ENCODE results near the gene KNCN. TPM values are rescaled to one million over a fixed set of nuclear protein-coding genes. Genes with fewer than 3 reads are reported as not detected.

KNCN gene
- total and polyA plus RNA-seq, 2 experiments from 2014 or later = not detected

DNA sequence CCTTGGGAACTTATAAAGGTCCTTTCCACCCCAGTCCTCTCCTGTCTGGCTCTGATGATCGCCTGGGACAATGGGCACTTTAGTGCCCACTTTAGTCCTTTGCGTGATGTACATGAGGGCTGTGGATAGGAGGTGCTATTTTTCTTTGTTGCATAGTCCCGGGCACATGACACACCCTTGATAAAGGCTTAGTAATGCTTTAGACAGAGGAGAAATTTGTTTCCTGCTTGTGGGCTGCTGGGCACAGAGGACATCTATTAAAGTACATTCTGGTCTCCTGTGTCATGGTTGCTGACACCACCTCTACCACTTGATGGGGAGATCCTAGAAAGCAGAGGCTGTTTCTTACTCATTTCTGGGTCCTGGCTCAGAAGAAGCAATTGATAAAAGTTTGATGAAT, 5.4 kb upstream of the KNCN start:
- ATAC-seq (no peak), DNase-seq (ENCODE audit: low spot score) (no peak)
- Mint-ChIP-seq H3K4me1 (peaks cover 10% of the 10 kb centered on the region), H3K27me3 (ENCODE audit: insufficient read depth, low read depth, poor library complexity) (peaks cover 7% of the 10 kb centered on the region), H3K36me3 (ENCODE audit: low read depth) (no peaks in the 10 kb centered on the region), H3K9me3 (no peaks in the 10 kb centered on the region), H3K27ac (no peak overlapping the region), H3K4me3 (no peak overlapping the region)
- Histone ChIP-seq H3K36me3 (ENCODE audit: insufficient read depth) (no peaks in the 10 kb centered on the region), H3K27ac (ENCODE audit: low read depth) (no peak overlapping the region), H3K9me2 (ENCODE audit: insufficient read depth) (no peaks in the 10 kb centered on the region), H3K4me3 (no peak overlapping the region), H3K4me1 (ENCODE audit: insufficient read depth) (no peaks in the 10 kb centered on the region), H3K27me3 (ENCODE audit: insufficient read depth) (no peaks in the 10 kb centered on the region), H2AFZ (no peak overlapping the region), H4K20me1 (replicated peaks; ENCODE audit: insufficient read depth) (no peaks in the 10 kb centered on the region), H3F3A (replicated peaks; ENCODE audit: low read depth) (no peaks in the 10 kb centered on the region), H3K4me2 (no peak overlapping the region), H3K79me2 (replicated peaks; ENCODE audit: insufficient read depth) (no peaks in the 10 kb centered on the region)
- TF ChIP-seq STAT1 (IDR thresholded peaks at IDR 0.05; ENCODE audit: unreplicated experiment) (no peak), ZNF331 (CRISPR knock-in tag; IDR thresholded peaks at IDR 0.05; ENCODE audit: low read depth) (no peak), EZH2 (IDR thresholded peaks at IDR 0.05; ENCODE audit: low read depth, unreplicated experiment) (no peak), CTCF (conservative IDR thresholded peaks at IDR 0.05; ENCODE audit: low read depth in 2 of 2) (no peak), JUNB (IDR thresholded peaks at IDR 0.05; ENCODE audit: unreplicated experiment) (no peak), EZH2phosphoT487 (IDR thresholded peaks at IDR 0.05; ENCODE audit: unreplicated experiment) (no peak), NANOG (IDR thresholded peaks at IDR 0.05; ENCODE audit: borderline replicate concordance) (no peak), ZNF114 (CRISPR knock-in tag; IDR thresholded peaks at IDR 0.05) (no peak), ZNF462 (CRISPR knock-in tag; IDR thresholded peaks at IDR 0.05) (no peak), POLR2AphosphoS5 (IDR thresholded peaks at IDR 0.05; ENCODE audit: low read depth) (no peak), ETS1 (IDR thresholded peaks at IDR 0.05) (no peak)
- TF ChIP-seq, protein P1, sequence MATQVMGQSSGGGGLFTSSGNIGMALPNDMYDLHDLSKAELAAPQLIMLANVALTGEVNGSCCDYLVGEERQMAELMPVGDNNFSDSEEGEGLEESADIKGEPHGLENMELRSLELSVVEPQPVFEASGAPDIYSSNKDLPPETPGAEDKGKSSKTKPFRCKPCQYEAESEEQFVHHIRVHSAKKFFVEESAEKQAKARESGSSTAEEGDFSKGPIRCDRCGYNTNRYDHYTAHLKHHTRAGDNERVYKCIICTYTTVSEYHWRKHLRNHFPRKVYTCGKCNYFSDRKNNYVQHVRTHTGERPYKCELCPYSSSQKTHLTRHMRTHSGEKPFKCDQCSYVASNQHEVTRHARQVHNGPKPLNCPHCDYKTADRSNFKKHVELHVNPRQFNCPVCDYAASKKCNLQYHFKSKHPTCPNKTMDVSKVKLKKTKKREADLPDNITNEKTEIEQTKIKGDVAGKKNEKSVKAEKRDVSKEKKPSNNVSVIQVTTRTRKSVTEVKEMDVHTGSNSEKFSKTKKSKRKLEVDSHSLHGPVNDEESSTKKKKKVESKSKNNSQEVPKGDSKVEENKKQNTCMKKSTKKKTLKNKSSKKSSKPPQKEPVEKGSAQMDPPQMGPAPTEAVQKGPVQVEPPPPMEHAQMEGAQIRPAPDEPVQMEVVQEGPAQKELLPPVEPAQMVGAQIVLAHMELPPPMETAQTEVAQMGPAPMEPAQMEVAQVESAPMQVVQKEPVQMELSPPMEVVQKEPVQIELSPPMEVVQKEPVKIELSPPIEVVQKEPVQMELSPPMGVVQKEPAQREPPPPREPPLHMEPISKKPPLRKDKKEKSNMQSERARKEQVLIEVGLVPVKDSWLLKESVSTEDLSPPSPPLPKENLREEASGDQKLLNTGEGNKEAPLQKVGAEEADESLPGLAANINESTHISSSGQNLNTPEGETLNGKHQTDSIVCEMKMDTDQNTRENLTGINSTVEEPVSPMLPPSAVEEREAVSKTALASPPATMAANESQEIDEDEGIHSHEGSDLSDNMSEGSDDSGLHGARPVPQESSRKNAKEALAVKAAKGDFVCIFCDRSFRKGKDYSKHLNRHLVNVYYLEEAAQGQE (IDR thresholded peaks at IDR 0.05; ENCODE audit: unreplicated experiment) = no peak
